Measurements from ENCODE around the gene VAV2. TPM values are rescaled to one million over a fixed set of nuclear protein-coding genes. Genes with fewer than 3 reads are reported as not detected.

Gene VAV2
- total and polyA plus RNA-seq, 2 of the 4 experiments (the other 2 are of a cell fraction), result 10.8 to 13.4 TPM

GRCh38 chr9:133733796-133734533, 258.2 kb downstream of the VAV2 start:
- Histone ChIP-seq H3K4me2 (ENCODE audit: low read depth, low read length) (no peak overlapping the region), H3K79me1 (ENCODE audit: low read depth in 1 of 2, low read length in 2 of 2) (no peaks in the 10 kb centered on the region), H4K8ac (ENCODE audit: low read depth in 2 of 2, low read length in 2 of 2) (no peak overlapping the region), H3K23ac (ENCODE audit: low read depth, low read length) (no peak overlapping the region), H4K5ac (ENCODE audit: low read depth, low read length) (no peak overlapping the region), H3K9me1 (ENCODE audit: insufficient read depth, low read length) (no peaks in the 10 kb centered on the region), H3K4ac (ENCODE audit: low read depth, low read length) (no peak overlapping the region), H2BK15ac (ENCODE audit: low read depth, low read length) (no peak overlapping the region), H3K4me1 (ENCODE audit: control insufficient read depth, insufficient read depth, low read length) (peaks cover 5% of the 10 kb centered on the region; the same call in 1 of the 2 replicates), H4K20me1 (ENCODE audit: insufficient read depth, low read length) (no peaks in the 10 kb centered on the region), H3K14ac (replicated peaks; ENCODE audit: low read depth, low read length) (no peak overlapping the region), H3K18ac (ENCODE audit: low read depth, low read length) (no peak overlapping the region), H3K27ac (ENCODE audit: insufficient read depth, low read length) (no peak overlapping the region), H2BK20ac (ENCODE audit: low read depth, low read length) (no peak overlapping the region), H2AFZ (replicated peaks; ENCODE audit: low read length, poor library complexity) (no peak overlapping the region), H2AK5ac (ENCODE audit: low read depth, low read length) (no peak overlapping the region), H3K9me3 (ENCODE audit: control insufficient read depth, insufficient read depth, low read length) (no peaks in the 10 kb centered on the region), H3K9ac (ENCODE audit: low read depth, low read length) (no peak overlapping the region), H4K91ac (ENCODE audit: insufficient read depth, low read depth, low read length) (no peak overlapping the region), H3K4me3 (ENCODE audit: insufficient read depth, low read depth, low read length) (no peak overlapping the region), H2AK9ac (replicated peaks; ENCODE audit: low read depth, low read length, poor library complexity) (peak overlapping the region; percentile 65), H3K56ac (ENCODE audit: extremely low read depth, insufficient read depth, low read length) (no peak overlapping the region), H3K27me3 (ENCODE audit: control insufficient read depth, insufficient read depth, low read length) (no peaks in the 10 kb centered on the region), H2BK5ac (ENCODE audit: low read depth, low read length, poor library complexity, severe bottlenecking) (no peak overlapping the region), H3K36me3 (ENCODE audit: control insufficient read depth, insufficient read depth, low read length) (no peaks in the 10 kb centered on the region), H2BK120ac (ENCODE audit: low read depth, low read length) (no peak overlapping the region)
- ATAC-seq (ENCODE audit: low read depth) (no peak), DNase-seq (no peak)
- in situ Hi-C loops (cut with MboI; ENCODE audit: low sequenced_read_pairs), result loop anchor here (10.0 kb wide), 1 partner anchor 199 kb away; the partner anchor contains the start of gene ADAMTSL2
- no peak for TF ChIP-seq MAFK (IDR thresholded peaks at IDR 0.05; ENCODE audit: low read depth, low read length)
- no peak for TF ChIP-seq USF2 (IDR thresholded peaks at IDR 0.05; ENCODE audit: low read depth, low read length)
- no peak for TF ChIP-seq RFX5 (IDR thresholded peaks at IDR 0.05; ENCODE audit: low read depth, low read length)
- no peak for TF ChIP-seq BHLHE40 (IDR thresholded peaks at IDR 0.05; ENCODE audit: low read depth, low read length)
- TF ChIP-seq RCOR1 (IDR thresholded peaks at IDR 0.05; ENCODE audit: insufficient replicate concordance, low read length), result no peak
- TF ChIP-seq MAZ (IDR thresholded peaks at IDR 0.05; ENCODE audit: borderline replicate concordance, low read depth, low read length), result no peak
- no peak for TF ChIP-seq FOS (IDR thresholded peaks at IDR 0.05; ENCODE audit: low read depth, low read length)
- TF ChIP-seq CHD1 (IDR thresholded peaks at IDR 0.05; ENCODE audit: low read depth, low read length), result no peak
- TF ChIP-seq CEBPB (IDR thresholded peaks at IDR 0.05; ENCODE audit: low read depth, low read length), result no peak
- TF ChIP-seq, protein P1, sequence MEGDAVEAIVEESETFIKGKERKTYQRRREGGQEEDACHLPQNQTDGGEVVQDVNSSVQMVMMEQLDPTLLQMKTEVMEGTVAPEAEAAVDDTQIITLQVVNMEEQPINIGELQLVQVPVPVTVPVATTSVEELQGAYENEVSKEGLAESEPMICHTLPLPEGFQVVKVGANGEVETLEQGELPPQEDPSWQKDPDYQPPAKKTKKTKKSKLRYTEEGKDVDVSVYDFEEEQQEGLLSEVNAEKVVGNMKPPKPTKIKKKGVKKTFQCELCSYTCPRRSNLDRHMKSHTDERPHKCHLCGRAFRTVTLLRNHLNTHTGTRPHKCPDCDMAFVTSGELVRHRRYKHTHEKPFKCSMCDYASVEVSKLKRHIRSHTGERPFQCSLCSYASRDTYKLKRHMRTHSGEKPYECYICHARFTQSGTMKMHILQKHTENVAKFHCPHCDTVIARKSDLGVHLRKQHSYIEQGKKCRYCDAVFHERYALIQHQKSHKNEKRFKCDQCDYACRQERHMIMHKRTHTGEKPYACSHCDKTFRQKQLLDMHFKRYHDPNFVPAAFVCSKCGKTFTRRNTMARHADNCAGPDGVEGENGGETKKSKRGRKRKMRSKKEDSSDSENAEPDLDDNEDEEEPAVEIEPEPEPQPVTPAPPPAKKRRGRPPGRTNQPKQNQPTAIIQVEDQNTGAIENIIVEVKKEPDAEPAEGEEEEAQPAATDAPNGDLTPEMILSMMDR (conservative IDR thresholded peaks at IDR 0.05; ENCODE audit: low read depth, low read length), result no peak
- TF ChIP-seq MXI1 (IDR thresholded peaks at IDR 0.05; ENCODE audit: borderline replicate concordance, low read depth, low read length), result no peak
- TF ChIP-seq SMC3 (IDR thresholded peaks at IDR 0.05; ENCODE audit: low read depth, low read length), result no peak
- BruUV-seq (replicated peaks), result no TSS peak
- ChIA-PET POLR2A (ENCODE audit: unreplicated experiment) (no interaction called here), CTCF (no interaction called here)
- dilution Hi-C loops (cut with HindIII; ENCODE audit: low sequenced_read_pairs, unreplicated experiment), result no loop called here
- 79% methylated on average over 13 of the region's 21 CpGs; no CpG with 5 or more reads in 1 of the 2 experiments for WGBS, 2 experiments (ENCODE audit: extremely low coverage in 2 of 2, insufficient read length in 1 of 2)
- intact Hi-C loops (cut with micrococcal nuclease), result no loop called here
